ENCODE measurements around the gene VPS8. TPM values are rescaled to one million over a fixed set of nuclear protein-coding genes. Genes with fewer than 3 reads are reported as not detected.
A peak's percentile ranks its signal among the peaks of the same experiment; 100 is the strongest.

The VPS8 gene
- total and polyA plus RNA-seq, 2 of the 13 experiments (the other 11 are each of a cell fraction or from before 2014, with no cell fraction given): 14.2 to 35.1 TPM

DNA sequence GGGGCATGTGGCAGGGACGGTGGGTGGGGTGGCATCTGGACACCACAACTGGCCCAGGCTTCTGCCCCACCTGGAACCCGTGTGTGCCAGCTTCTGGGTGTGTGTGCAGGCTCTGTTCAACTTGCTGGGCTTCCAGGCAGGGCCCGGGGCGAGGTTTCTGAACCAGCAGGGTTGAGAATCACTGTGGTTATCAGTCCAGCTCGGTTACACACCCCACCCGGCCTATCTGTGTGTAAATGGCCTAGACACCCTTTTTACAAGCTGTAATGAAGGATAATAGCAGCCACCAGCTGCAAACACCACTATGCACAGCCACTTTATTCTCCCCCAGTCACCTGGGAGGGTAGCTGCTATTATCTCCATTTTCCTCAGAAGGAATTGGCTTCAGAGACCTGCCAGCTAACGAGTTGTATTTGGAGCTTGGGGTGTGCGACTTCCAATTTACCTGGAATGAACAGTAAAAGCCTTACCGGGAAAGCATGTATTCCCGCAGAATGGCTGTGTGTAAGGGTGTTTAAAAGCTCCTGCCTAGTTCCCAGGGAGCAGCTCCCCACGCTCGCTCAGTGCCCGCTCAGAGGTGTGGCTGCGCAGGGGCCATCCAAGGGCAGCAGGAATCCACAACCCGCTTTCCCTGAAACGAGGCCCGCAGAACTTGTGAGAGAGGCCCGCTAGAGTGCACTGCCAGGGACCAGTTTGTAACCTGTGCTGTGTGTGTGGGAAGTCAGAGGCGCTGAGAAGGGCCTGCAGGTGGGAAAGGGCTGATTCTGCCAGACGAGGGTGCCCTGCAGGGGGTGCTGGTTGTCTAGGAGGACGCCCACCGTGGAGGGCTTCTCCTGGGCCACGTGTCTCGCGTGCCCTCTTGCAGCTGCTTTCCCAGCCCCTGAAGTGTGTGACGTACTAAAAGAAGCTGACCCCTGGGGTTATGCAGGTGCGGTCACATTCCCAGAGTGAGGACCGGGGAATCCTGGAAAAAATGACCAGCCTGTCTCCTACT, 257.4 kb downstream of the VPS8 start (continued):
- no peak for TF ChIP-seq AHDC1 (CRISPR knock-in tag; IDR thresholded peaks at IDR 0.05; ENCODE audit: borderline replicate concordance)
- no peak for TF ChIP-seq MTF1 (CRISPR knock-in tag; IDR thresholded peaks at IDR 0.05)
- no peak for TF ChIP-seq ZNF503 (CRISPR knock-in tag; IDR thresholded peaks at IDR 0.05)
- TF ChIP-seq, protein P1, sequence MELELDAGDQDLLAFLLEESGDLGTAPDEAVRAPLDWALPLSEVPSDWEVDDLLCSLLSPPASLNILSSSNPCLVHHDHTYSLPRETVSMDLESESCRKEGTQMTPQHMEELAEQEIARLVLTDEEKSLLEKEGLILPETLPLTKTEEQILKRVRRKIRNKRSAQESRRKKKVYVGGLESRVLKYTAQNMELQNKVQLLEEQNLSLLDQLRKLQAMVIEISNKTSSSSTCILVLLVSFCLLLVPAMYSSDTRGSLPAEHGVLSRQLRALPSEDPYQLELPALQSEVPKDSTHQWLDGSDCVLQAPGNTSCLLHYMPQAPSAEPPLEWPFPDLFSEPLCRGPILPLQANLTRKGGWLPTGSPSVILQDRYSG (CRISPR knock-in tag; IDR thresholded peaks at IDR 0.05): no peak
- no peak for TF ChIP-seq MLX (CRISPR knock-in tag; IDR thresholded peaks at IDR 0.05)
- 0 out of 2 replicates have a peak, but pooled peaks have one; percentile 39 for TF ChIP-seq ARNTL (CRISPR knock-in tag; IDR thresholded peaks at IDR 0.05)
- no peak for TF ChIP-seq NFE2L2 (IDR thresholded peaks at IDR 0.05; ENCODE audit: low read length)
- no peak for TF ChIP-seq ZNF567 (CRISPR knock-in tag; IDR thresholded peaks at IDR 0.05; ENCODE audit: borderline replicate concordance)
- TF ChIP-seq THAP9 (CRISPR knock-in tag; IDR thresholded peaks at IDR 0.05; ENCODE audit: borderline replicate concordance): no peak
- 0 out of 2 replicates have a peak, but pooled peaks have one; percentile 11 for TF ChIP-seq HOXA3 (CRISPR knock-in tag; IDR thresholded peaks at IDR 0.05)
- TF ChIP-seq TAF1 (CRISPR knock-in tag; IDR thresholded peaks at IDR 0.05): no peak
- TF ChIP-seq PCBP2 (optimal IDR thresholded peaks at IDR 0.05; ENCODE audit: low read depth, low read length, poor library complexity, severe bottlenecking): no peak
- no peak for TF ChIP-seq EHMT2 (IDR thresholded peaks at IDR 0.05; ENCODE audit: borderline replicate concordance, low read depth, low read length)
- peak; percentile 79 for TF ChIP-seq STAG1 (CRISPR knock-in tag; IDR thresholded peaks at IDR 0.05)
- no peak for TF ChIP-seq ZNF605 (CRISPR knock-in tag; IDR thresholded peaks at IDR 0.05)
- TF ChIP-seq KLF11 (CRISPR knock-in tag; IDR thresholded peaks at IDR 0.05): no peak
- no peak for TF ChIP-seq SUZ12 (IDR thresholded peaks at IDR 0.05; ENCODE audit: low read depth, low read length)

Measured in HepG2 (cell line).